Measurements from ENCODE around the gene TLR1.

DNA sequence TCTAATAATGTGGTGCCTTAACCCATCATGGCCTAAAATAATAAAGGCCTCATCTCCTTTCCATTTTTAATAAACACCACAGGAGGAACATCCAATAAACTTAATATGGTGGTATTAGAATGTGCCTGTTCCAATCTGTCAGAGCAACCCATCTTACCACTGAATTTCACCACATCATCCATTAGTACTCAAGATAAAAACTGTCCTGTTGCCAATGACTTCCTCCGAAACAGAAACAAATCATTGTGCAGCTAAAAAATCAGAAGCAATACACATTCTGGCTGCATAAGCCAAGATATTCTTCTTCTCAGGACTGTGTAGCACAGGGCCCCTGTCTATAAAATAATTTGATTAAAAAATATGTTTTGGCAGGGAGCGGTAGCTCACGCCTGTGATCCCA lies 40.3 kb downstream of the TLR1 start:
- no peak for TF ChIP-seq RAD21 (IDR thresholded peaks at IDR 0.05; ENCODE audit: low read depth)
- no peak for TF ChIP-seq EGR1 (IDR thresholded peaks at IDR 0.05)
- TF ChIP-seq CEBPB (IDR thresholded peaks at IDR 0.05), result no peak
- TF ChIP-seq YY1 (IDR thresholded peaks at IDR 0.05; ENCODE audit: low read depth), result no peak
- no peak for TF ChIP-seq TCF12 (IDR thresholded peaks at IDR 0.05; ENCODE audit: low read depth)
- no peak for TF ChIP-seq TAF1 (IDR thresholded peaks at IDR 0.05; ENCODE audit: low read depth)
- TF ChIP-seq, protein P1, sequence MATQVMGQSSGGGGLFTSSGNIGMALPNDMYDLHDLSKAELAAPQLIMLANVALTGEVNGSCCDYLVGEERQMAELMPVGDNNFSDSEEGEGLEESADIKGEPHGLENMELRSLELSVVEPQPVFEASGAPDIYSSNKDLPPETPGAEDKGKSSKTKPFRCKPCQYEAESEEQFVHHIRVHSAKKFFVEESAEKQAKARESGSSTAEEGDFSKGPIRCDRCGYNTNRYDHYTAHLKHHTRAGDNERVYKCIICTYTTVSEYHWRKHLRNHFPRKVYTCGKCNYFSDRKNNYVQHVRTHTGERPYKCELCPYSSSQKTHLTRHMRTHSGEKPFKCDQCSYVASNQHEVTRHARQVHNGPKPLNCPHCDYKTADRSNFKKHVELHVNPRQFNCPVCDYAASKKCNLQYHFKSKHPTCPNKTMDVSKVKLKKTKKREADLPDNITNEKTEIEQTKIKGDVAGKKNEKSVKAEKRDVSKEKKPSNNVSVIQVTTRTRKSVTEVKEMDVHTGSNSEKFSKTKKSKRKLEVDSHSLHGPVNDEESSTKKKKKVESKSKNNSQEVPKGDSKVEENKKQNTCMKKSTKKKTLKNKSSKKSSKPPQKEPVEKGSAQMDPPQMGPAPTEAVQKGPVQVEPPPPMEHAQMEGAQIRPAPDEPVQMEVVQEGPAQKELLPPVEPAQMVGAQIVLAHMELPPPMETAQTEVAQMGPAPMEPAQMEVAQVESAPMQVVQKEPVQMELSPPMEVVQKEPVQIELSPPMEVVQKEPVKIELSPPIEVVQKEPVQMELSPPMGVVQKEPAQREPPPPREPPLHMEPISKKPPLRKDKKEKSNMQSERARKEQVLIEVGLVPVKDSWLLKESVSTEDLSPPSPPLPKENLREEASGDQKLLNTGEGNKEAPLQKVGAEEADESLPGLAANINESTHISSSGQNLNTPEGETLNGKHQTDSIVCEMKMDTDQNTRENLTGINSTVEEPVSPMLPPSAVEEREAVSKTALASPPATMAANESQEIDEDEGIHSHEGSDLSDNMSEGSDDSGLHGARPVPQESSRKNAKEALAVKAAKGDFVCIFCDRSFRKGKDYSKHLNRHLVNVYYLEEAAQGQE (IDR thresholded peaks at IDR 0.05; ENCODE audit: low read depth), result no peak
- TF ChIP-seq, protein P2, sequence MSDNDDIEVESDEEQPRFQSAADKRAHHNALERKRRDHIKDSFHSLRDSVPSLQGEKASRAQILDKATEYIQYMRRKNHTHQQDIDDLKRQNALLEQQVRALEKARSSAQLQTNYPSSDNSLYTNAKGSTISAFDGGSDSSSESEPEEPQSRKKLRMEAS (IDR thresholded peaks at IDR 0.05), result no peak
- no peak for TF ChIP-seq EP300 (IDR thresholded peaks at IDR 0.05; ENCODE audit: borderline replicate concordance)
- no peak for TF ChIP-seq NFIC (IDR thresholded peaks at IDR 0.05)
- TF ChIP-seq FOXM1 (IDR thresholded peaks at IDR 0.05; ENCODE audit: borderline replicate concordance, low read depth), result no peak
- TF ChIP-seq CREB1 (IDR thresholded peaks at IDR 0.05; ENCODE audit: low read depth), result no peak
- no peak for TF ChIP-seq ZBTB7A (IDR thresholded peaks at IDR 0.05; ENCODE audit: low read depth)
